Raji (cell line): ENCODE measurements around the gene LRRFIP2.

ENCODE experiments used
- POLR2A ChIP-seq: IDR thresholded peaks from 2 replicates; pipeline ENCODE4 v1.6.1; 2011; ENCODE audit warnings: low read depth, low read length, control low read depth; ENCODE audit not compliant: insufficient read depth

LRRFIP2 gene

GRCh38 chr3:37031096-37031682 is 143.2 kb downstream of the LRRFIP2 start:
- TF ChIP-seq POLR2A, result no peak

DNA sequence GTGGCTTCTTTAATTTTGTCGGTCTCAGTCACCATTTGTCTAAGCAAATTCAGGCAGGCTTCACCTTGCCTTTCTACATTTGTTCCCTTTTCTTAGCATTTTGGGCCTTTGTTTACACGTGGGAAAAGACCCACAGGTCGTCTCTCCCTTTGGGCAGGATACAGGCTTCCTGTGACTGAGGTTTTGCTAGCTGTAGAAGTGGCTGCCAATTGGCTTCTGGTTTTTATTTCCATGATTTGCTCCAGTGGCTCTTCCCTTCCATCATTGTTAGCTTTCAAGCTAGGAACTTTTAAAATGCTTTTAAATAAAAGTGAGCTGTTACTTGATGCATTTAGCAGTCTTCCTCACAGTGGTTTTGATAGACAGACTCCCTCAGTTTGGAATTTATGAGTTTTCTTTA is 143.8 kb downstream of the LRRFIP2 start:
- no peak for TF ChIP-seq POLR2A

GRCh38 chr3:37029516-37030163 is 144.7 kb downstream of the LRRFIP2 start:
- TF ChIP-seq POLR2A, result no peak

DNA sequence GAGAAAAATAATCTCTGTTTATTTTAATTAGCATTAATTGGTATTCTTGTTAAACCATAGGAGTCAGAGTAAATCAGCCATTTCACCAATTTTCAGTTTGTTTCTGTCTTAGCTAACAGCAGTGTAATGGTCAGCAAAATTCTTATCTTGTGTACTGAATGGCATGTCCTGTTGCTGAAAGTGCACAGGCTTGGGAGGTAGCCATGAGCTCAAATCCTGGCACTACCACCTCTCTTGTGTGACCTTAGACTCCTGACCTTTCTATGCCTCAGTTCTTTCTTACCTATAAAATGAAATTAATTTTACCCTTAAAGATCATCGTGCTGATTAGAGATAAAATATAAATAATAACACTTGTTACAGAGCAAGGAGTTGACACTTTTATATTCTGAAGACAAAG is 145.3 kb downstream of the LRRFIP2 start:
- no peak for TF ChIP-seq POLR2A

DNA sequence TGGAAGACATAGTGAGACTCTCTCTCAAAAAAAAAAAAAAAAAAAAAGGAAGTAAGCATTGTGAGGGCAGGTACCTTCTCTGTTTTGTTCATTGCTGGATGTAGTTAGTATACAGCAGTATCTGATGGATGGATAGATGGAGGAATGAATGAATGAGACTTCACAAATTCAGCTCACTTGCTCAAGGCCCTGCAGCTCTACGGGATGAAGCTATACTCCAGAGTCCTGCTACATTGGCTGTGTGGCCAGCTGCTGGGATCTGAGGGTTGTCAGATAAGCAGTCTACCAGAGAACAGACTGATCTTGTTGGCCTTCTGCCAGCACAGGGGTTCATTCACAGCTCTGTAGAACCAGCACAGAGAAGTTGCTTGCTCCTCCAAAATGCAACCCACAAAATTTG is 146.1 kb downstream of the LRRFIP2 start:
- no peak for TF ChIP-seq POLR2A

GRCh38 chr3:37026851-37027250 is 147.5 kb downstream of the LRRFIP2 start:
- no peak for TF ChIP-seq POLR2A

- TF ChIP-seq POLR2A, result no peak
Measured at GRCh38 chr3:37025561-37026335, 148.6 kb downstream of the LRRFIP2 start.

- TF ChIP-seq POLR2A, result no peak
Measured at GRCh38 chr3:37024820-37025405, 149.5 kb downstream of the LRRFIP2 start.

DNA sequence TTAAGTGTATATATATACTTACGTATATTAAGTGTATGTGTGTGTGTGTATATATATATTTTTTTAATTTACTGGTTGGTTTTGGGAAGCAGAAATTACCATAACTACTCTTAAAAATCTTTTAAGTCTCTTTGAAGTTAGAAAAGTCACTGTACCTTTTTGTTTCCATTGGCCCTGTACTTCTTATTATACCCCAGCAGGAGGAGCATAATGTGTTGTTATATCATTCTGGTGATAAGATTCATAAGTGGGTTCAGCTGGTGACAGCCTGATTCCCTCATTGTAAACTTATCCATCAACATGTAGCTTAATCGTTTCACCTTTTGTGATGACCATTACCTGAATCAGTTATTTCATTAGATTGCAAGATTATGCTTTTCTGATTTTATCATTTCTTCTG is 150.3 kb downstream of the LRRFIP2 start:
- no peak for TF ChIP-seq POLR2A

DNA sequence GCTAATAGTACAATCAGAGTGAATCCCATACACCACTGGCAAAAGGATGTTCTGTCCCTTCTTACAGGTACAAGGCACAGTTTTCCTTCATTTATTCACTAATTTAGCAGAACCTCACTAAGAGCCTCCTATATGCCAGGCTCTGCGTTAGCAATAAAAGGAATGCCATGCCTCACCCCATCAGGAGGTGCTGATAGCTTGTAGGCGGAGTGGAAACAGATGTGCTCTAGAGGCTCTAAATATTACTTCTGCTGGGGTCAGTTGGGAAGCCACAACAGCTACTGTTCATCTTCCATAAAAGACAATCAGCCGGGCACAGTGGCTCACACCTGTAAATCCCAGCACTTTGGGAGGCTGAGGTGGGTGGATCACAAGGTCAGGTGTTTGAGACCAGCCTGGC is 156.7 kb downstream of the LRRFIP2 start:
- TF ChIP-seq POLR2A, result no peak

DNA sequence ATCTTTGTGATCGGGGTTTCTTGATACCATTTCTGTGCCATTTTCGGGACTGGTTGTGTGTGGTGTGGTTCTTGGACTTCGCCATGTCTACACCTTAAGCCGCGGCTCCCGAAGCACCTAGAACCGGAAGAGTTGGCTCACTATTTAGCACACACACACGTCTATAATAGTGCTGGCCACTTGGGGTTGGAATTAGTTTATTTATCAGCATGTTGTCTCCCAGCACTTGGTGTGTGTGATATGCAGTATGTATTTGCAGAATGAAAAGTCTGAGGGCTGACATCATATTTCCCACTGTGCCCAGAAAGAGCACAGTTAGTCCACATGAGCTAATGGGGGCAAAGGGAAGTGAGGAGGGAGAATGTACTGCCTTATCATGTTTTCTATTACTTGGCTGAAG is 157.5 kb downstream of the LRRFIP2 start:
- no peak for TF ChIP-seq POLR2A

DNA sequence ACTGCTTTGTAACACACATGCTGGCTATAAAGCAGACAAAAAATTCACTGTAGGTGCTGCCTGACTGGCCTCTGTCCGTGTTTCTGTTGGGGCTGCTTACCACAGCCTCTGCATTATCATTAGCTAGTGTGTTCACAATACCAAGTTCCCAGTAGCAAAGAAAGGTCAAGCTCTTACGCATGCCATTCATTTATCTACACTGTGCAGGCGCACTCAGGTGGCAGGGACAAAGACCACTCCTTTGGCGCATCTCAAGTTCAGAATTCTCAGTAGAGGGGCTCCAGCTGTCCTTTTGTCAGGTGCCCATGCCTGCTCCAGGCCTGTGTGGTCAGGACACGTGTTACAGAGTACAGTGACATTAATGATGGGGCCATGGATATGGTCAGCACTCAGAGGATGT is 158.7 kb downstream of the LRRFIP2 start:
- TF ChIP-seq POLR2A, result no peak

GRCh38 chr3:37014620-37015019 is 159.8 kb downstream of the LRRFIP2 start:
- TF ChIP-seq POLR2A, result no peak
